ENCODE measurements around the gene LRCH1.

The LRCH1 gene

GRCh38 chr13:46668302-46668720 is 115.3 kb downstream of the LRCH1 start:
- DNase-seq, result no peak

GRCh38 chr13:46668931-46669525 is 116.1 kb downstream of the LRCH1 start:
- DNase-seq, result no peak

- no peak for DNase-seq
Measured at GRCh38 chr13:46672338-46673090, 119.5 kb downstream of the LRCH1 start.

- no peak for DNase-seq
Measured at GRCh38 chr13:46675016-46675415, 122.0 kb downstream of the LRCH1 start.

GRCh38 chr13:46676378-46676725 is 123.4 kb downstream of the LRCH1 start:
- no peak for DNase-seq

GRCh38 chr13:46679369-46680120 is 126.6 kb downstream of the LRCH1 start:
- no peak for DNase-seq

GRCh38 chr13:46682015-46682414 is 129.0 kb downstream of the LRCH1 start:
- no peak for DNase-seq

- no peak for DNase-seq
Measured at GRCh38 chr13:46682707-46683106, 129.7 kb downstream of the LRCH1 start.

- DNase-seq, result no peak
Measured at GRCh38 chr13:46683676-46684260, 130.8 kb downstream of the LRCH1 start.

- no peak for DNase-seq
Measured at GRCh38 chr13:46684287-46685001, 131.5 kb downstream of the LRCH1 start.

GRCh38 chr13:46685006-46685730 is 132.2 kb downstream of the LRCH1 start:
- DNase-seq, result no peak

- no peak for DNase-seq
Measured at GRCh38 chr13:46686171-46686570, 133.2 kb downstream of the LRCH1 start.

GRCh38 chr13:46687810-46688209 is 134.8 kb downstream of the LRCH1 start:
- DNase-seq, result peak in 1 of 2 experiments; percentile 9

- DNase-seq, result no peak
Measured at GRCh38 chr13:46688306-46688705, 135.3 kb downstream of the LRCH1 start.

GRCh38 chr13:46698014-46698413 is 145.0 kb downstream of the LRCH1 start:
- DNase-seq, result no peak

- no peak for DNase-seq
Measured at GRCh38 chr13:46698910-46699460, 146.0 kb downstream of the LRCH1 start.

- DNase-seq, result no peak
Measured at GRCh38 chr13:46712524-46712923, 159.6 kb downstream of the LRCH1 start.

- DNase-seq, result peak in 1 of 2 experiments; percentile 9
Measured at GRCh38 chr13:46715363-46715762, 162.4 kb downstream of the LRCH1 start.

- DNase-seq, result no peak
Measured at GRCh38 chr13:46716821-46717220, 163.9 kb downstream of the LRCH1 start.

- DNase-seq, result no peak
Measured at GRCh38 chr13:46717275-46717674, 164.3 kb downstream of the LRCH1 start.

- DNase-seq, result no peak
Measured at GRCh38 chr13:46717856-46718255, 164.9 kb downstream of the LRCH1 start.

GRCh38 chr13:46720189-46720588 is 167.2 kb downstream of the LRCH1 start:
- DNase-seq, result no peak
